Esophagus squamous epithelium (tissue), 4 donors: Measurements from ENCODE around the gene IGLL5.

Experiments
- CTCF ChIP-seq, 6 experiments: fragments of 450-650 bp in 4 of 6; fragments of 200-600 bp in 2 of 6; sonication (generic) in 2 of 6; IDR thresholded peaks; one replicate each; pipeline ENCODE4 v1.5.1; 2016 to 2019; ENCODE audit warnings: antibody characterized with exemption in 6 of 6, mild to moderate bottlenecking in 4 of 6, moderate library complexity in 4 of 6
- POLR2A ChIP-seq, 4 donors: fragments of 450-650 bp; IDR thresholded peaks; one replicate each; pipeline ENCODE4 v1.6.1; 2017; ENCODE audit warnings: antibody characterized with exemption in 4 of 4, mild to moderate bottlenecking in 4 of 4, moderate library complexity in 3 of 4

GRCh38 chr22:22932512-22932941 is 44.9 kb downstream of the IGLL5 start:
- TF ChIP-seq POLR2A (IDR thresholded peaks at IDR 0.05), result no peak
- no peak for TF ChIP-seq CTCF (IDR thresholded peaks at IDR 0.05)
